ENCODE data around the gene ATP6V1E1.
"Not testable (repeated sequence)": the region's sequence is repeated elsewhere in the genome, so short reads cannot be mapped to it uniquely, and the experiment has no call there.

ATP6V1E1 gene

GRCh38 chr22:17637490-17638181, 9.1 kb upstream of the ATP6V1E1 start:
- Histone ChIP-seq H4K20me1 (no peaks in the 10 kb centered on the region), H3K27me3 (no peaks in the 10 kb centered on the region), H3K9me3 (peaks cover 9% of the 10 kb centered on the region; the same call in 1 of the 2 replicates), H3K4me2 (peak overlapping the region; percentile 86), H3K27ac (peak overlapping the region; percentile 97), H3K4me3 (peak overlapping the region; percentile 90), H3K4me1 (peaks cover 22% of the 10 kb centered on the region), H3K9ac (peak overlapping the region; percentile 98), H3K36me3 (peaks cover 14% of the 10 kb centered on the region; the same call in 1 of the 2 replicates)
- no peak for TF ChIP-seq Cebpa-rat (IDR thresholded peaks at IDR 0.05)

GRCh38 chr22:17636850-17637249, 8.3 kb upstream of the ATP6V1E1 start:
- H3K9ac ChIP-seq, H3K36me3 ChIP-seq, H4K20me1 ChIP-seq, H3K27me3 ChIP-seq, H3K27ac ChIP-seq, H3K9me3 ChIP-seq, H3K4me3 ChIP-seq, H3K4me2 ChIP-seq: not testable (repeated sequence)
- H3K4me1 ChIP-seq = peaks cover 22% of the 10 kb centered on the region

- no peak for TF ChIP-seq Cebpa-rat (IDR thresholded peaks at IDR 0.05)
- Histone ChIP-seq H3K36me3 (no peaks in the 10 kb centered on the region), H3K9me3 (no peaks in the 10 kb centered on the region), H3K27ac (no peak overlapping the region), H3K9ac (no peak overlapping the region), H3K27me3 (no peaks in the 10 kb centered on the region), H3K4me1 (peaks cover 16% of the 10 kb centered on the region), H3K4me2 (no peak overlapping the region), H4K20me1 (no peaks in the 10 kb centered on the region), H3K4me3 (no peak overlapping the region)
Measured at GRCh38 chr22:17634696-17635095, 6.1 kb upstream of the ATP6V1E1 start.

GRCh38 chr22:17633998-17634323, 5.4 kb upstream of the ATP6V1E1 start:
- no peak overlapping the region for H3K27ac ChIP-seq
- peaks cover 19% of the 10 kb centered on the region for H3K4me1 ChIP-seq
- H3K9ac ChIP-seq = no peak overlapping the region
- no peaks in the 10 kb centered on the region for H3K9me3 ChIP-seq
- H3K4me2 ChIP-seq = no peak overlapping the region
- H4K20me1 ChIP-seq = no peaks in the 10 kb centered on the region
- no peaks in the 10 kb centered on the region for H3K36me3 ChIP-seq
- TF ChIP-seq Cebpa-rat (IDR thresholded peaks at IDR 0.05) = no peak
- no peak overlapping the region for H3K4me3 ChIP-seq
- no peaks in the 10 kb centered on the region for H3K27me3 ChIP-seq

GRCh38 chr22:17633217-17633997, 4.9 kb upstream of the ATP6V1E1 start:
- H4K20me1 ChIP-seq = no peaks in the 10 kb centered on the region
- H3K27me3 ChIP-seq = no peaks in the 10 kb centered on the region
- H3K4me3 ChIP-seq = no peak overlapping the region
- TF ChIP-seq Cebpa-rat (IDR thresholded peaks at IDR 0.05) = no peak
- no peaks in the 10 kb centered on the region for H3K36me3 ChIP-seq
- H3K9me3 ChIP-seq = no peaks in the 10 kb centered on the region
- H3K4me1 ChIP-seq = peaks cover 19% of the 10 kb centered on the region
- H3K9ac ChIP-seq = no peak overlapping the region
- no peak overlapping the region for H3K4me2 ChIP-seq
- H3K27ac ChIP-seq = no peak overlapping the region

- H3K36me3 ChIP-seq = no peaks in the 10 kb centered on the region
- H3K9ac ChIP-seq = no peak overlapping the region
- H3K27ac ChIP-seq = no peak overlapping the region
- TF ChIP-seq Cebpa-rat (IDR thresholded peaks at IDR 0.05) = no peak
- no peak overlapping the region for H3K4me3 ChIP-seq
- peaks cover 23% of the 10 kb centered on the region for H4K20me1 ChIP-seq
- no peaks in the 10 kb centered on the region for H3K9me3 ChIP-seq
- H3K4me1 ChIP-seq = peaks cover 28% of the 10 kb centered on the region
- no peaks in the 10 kb centered on the region for H3K27me3 ChIP-seq
- no peak overlapping the region for H3K4me2 ChIP-seq
Measured at GRCh38 chr22:17631076-17631565, 2.6 kb upstream of the ATP6V1E1 start.

GRCh38 chr22:17629641-17630040, 1.1 kb upstream of the ATP6V1E1 start:
- Histone ChIP-seq H3K4me3 (peak overlapping the region; percentile 97), H3K9ac (no peak overlapping the region), H3K27me3 (no peaks in the 10 kb centered on the region), H3K4me1 (peaks cover 28% of the 10 kb centered on the region), H3K4me2 (peak overlapping the region; percentile 89), H3K27ac (no peak overlapping the region), H3K9me3 (no peaks in the 10 kb centered on the region), H3K36me3 (peaks cover 10% of the 10 kb centered on the region), H4K20me1 (peaks cover 37% of the 10 kb centered on the region)
- no peak for TF ChIP-seq Cebpa-rat (IDR thresholded peaks at IDR 0.05)

DNA sequence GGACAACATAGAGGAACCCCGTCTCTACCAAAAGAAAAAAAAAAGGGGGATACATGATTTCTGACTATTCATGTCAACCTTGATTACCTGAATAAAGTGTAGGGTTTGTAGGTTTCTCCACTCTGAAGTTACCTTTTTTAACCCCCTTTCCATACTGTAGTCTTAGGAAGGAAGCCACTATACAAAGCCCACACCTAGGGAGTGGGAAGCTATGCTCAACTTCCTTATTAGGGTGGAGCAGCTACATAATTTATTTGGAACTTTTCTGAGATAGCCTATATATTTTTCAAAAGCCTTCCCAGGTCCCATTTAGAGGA, 582 bp upstream of the ATP6V1E1 start:
- Histone ChIP-seq H3K9me3 (no peaks in the 10 kb centered on the region), H3K27me3 (no peaks in the 10 kb centered on the region), H3K4me2 (peak overlapping the region; percentile 89), H3K4me1 (peaks cover 28% of the 10 kb centered on the region), H3K4me3 (peak overlapping the region; percentile 97), H3K9ac (peak overlapping the region; percentile 90), H4K20me1 (peaks cover 42% of the 10 kb centered on the region), H3K27ac (peak overlapping the region; percentile 89), H3K36me3 (peaks cover 15% of the 10 kb centered on the region)
- TF ChIP-seq Cebpa-rat (IDR thresholded peaks at IDR 0.05) = no peak

DNA sequence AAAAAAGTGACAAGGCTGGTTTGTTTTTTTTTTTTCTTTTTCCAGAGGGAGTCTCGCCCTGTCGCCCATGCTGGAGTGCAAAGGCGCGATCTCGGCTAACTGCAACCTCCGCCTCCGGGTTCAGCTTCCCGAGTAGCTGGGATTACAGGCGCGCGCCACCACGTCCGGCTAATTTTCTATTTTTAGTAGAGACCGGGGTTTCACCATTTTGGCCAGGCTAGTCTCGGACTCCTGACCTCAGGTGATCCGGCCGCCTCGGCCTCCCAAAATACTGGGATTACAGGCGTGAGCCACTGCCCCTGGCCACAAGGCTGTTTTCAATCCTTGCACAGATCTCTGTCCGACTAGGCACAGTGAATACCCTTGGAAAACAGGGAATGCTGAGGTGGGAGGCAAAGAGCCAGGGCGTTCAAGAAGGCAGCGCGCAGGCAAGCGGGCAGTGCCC, 566 bp downstream of the ATP6V1E1 start:
- Histone ChIP-seq H3K4me1 (peaks cover 28% of the 10 kb centered on the region), H3K9me3 (no peaks in the 10 kb centered on the region), H3K27ac (peak overlapping the region; percentile 89), H3K9ac (peak overlapping the region; percentile 90), H3K27me3 (no peaks in the 10 kb centered on the region), H3K4me2 (peak overlapping the region; percentile 97), H3K4me3 (peak overlapping the region; percentile 97), H4K20me1 (peaks cover 54% of the 10 kb centered on the region), H3K36me3 (peaks cover 25% of the 10 kb centered on the region)
- TF ChIP-seq Cebpa-rat (IDR thresholded peaks at IDR 0.05) = no peak

DNA sequence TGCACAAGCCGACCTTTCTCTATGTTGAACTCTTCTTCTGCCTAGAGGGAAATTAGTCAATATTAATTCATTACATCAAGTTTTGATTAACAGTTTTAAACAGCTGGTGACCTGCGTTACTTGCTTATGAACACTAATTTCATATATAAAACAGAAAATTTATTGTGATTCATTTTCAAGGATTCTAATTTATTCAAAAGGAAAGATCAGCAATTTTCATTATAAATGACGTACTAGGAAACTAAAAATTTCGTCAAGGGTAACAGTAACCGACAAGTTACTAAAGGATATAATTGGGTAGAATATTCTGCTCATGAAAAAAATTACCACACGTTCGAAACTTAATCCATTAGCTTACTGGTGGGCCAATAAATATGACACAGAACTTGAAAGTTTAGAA, 15.3 kb downstream of the ATP6V1E1 start:
- Histone ChIP-seq H3K27ac (no peak overlapping the region), H3K4me1 (no peaks in the 10 kb centered on the region), H4K20me1 (peaks cover 18% of the 10 kb centered on the region; the same call in 1 of the 2 replicates), H3K9me3 (no peaks in the 10 kb centered on the region), H3K4me2 (no peak overlapping the region), H3K4me3 (no peak overlapping the region), H3K36me3 (peaks cover 94% of the 10 kb centered on the region), H3K27me3 (no peaks in the 10 kb centered on the region), H3K9ac (no peak overlapping the region)
- TF ChIP-seq Cebpa-rat (IDR thresholded peaks at IDR 0.05) = no peak

All from BLaER1 (cell line).